Activated naive CD8-positive, alpha-beta T cell (primary cell): ENCODE results near the gene MMRN2.

ENCODE experiments used
- H3K27ac Mint-ChIP-seq: one replicate; pipeline ENCODE4 v1.8.0; 2021; ENCODE audit warnings: mixed read lengths
- H3K27me3 Mint-ChIP-seq: one replicate; pipeline ENCODE4 v1.8.0; 2021; ENCODE audit warnings: mixed read lengths
- H3K36me3 Mint-ChIP-seq: one replicate; pipeline ENCODE4 v1.8.0; 2021; ENCODE audit warnings: mixed read lengths
- H3K4me1 Mint-ChIP-seq: one replicate; pipeline ENCODE4 v1.8.0; 2021; ENCODE audit warnings: low read depth, mixed read lengths
- H3K4me3 Mint-ChIP-seq: one replicate; pipeline ENCODE4 v1.8.0; 2021; ENCODE audit warnings: mild to moderate bottlenecking, mixed read lengths
- H3K9me3 Mint-ChIP-seq: one replicate; pipeline ENCODE4 v1.8.0; 2021; ENCODE audit warnings: low read depth, mixed read lengths

Gene MMRN2

GRCh38 chr10:86904600-86904999, 52.8 kb downstream of the MMRN2 start:
- peaks cover 5% of the 10 kb centered on the region for H3K9me3 Mint-ChIP-seq
- H3K27me3 Mint-ChIP-seq, result peaks cover 2% of the 10 kb centered on the region
- no peak overlapping the region for H3K4me3 Mint-ChIP-seq
- peaks cover 15% of the 10 kb centered on the region for H3K36me3 Mint-ChIP-seq
- no peak overlapping the region for H3K27ac Mint-ChIP-seq
- H3K4me1 Mint-ChIP-seq, result peaks cover under 1% of the 10 kb centered on the region

GRCh38 chr10:86900955-86901354, 56.5 kb downstream of the MMRN2 start:
- Mint-ChIP-seq H3K4me1 (peaks cover 2% of the 10 kb centered on the region), H3K9me3 (no peaks in the 10 kb centered on the region), H3K36me3 (peaks cover 7% of the 10 kb centered on the region), H3K27ac (no peak overlapping the region), H3K27me3 (no peaks in the 10 kb centered on the region), H3K4me3 (no peak overlapping the region)

GRCh38 chr10:86899670-86900276, 57.6 kb downstream of the MMRN2 start:
- no peaks in the 10 kb centered on the region for H3K27me3 Mint-ChIP-seq
- peaks cover 3% of the 10 kb centered on the region for H3K36me3 Mint-ChIP-seq
- H3K27ac Mint-ChIP-seq, result no peak overlapping the region
- no peaks in the 10 kb centered on the region for H3K9me3 Mint-ChIP-seq
- H3K4me3 Mint-ChIP-seq, result no peak overlapping the region
- H3K4me1 Mint-ChIP-seq, result peaks cover 2% of the 10 kb centered on the region

DNA sequence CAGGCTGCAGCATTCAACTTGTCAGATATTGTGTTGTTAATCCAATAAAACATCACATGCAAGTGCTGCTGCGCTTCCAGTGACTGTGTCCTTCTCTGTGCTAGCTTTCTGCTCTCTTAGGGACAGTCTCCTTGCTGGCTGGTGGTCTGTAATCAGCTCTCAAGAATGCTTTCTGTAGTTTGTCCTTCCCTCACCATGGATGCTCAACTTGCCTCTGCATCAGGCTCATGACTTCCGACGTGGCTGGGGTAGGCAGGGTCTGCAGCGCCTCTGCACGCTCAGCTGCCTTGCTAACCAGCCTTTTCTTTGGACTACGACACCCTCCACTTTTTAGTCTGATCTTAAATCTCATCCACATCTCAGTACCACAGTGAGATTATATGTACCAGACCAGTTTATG, 58.3 kb downstream of the MMRN2 start:
- H3K4me3 Mint-ChIP-seq, result no peak overlapping the region
- peaks cover 2% of the 10 kb centered on the region for H3K4me1 Mint-ChIP-seq
- H3K9me3 Mint-ChIP-seq, result no peaks in the 10 kb centered on the region
- H3K27ac Mint-ChIP-seq, result no peak overlapping the region
- H3K36me3 Mint-ChIP-seq, result peaks cover 3% of the 10 kb centered on the region
- H3K27me3 Mint-ChIP-seq, result no peaks in the 10 kb centered on the region

- H3K4me1 Mint-ChIP-seq, result peaks cover 2% of the 10 kb centered on the region
- no peak overlapping the region for H3K4me3 Mint-ChIP-seq
- no peaks in the 10 kb centered on the region for H3K27me3 Mint-ChIP-seq
- H3K27ac Mint-ChIP-seq, result no peak overlapping the region
- peaks cover 3% of the 10 kb centered on the region for H3K36me3 Mint-ChIP-seq
- H3K9me3 Mint-ChIP-seq, result no peaks in the 10 kb centered on the region
These were observed 58.9 kb downstream of the MMRN2 start for GRCh38 chr10:86898511-86898910.

DNA sequence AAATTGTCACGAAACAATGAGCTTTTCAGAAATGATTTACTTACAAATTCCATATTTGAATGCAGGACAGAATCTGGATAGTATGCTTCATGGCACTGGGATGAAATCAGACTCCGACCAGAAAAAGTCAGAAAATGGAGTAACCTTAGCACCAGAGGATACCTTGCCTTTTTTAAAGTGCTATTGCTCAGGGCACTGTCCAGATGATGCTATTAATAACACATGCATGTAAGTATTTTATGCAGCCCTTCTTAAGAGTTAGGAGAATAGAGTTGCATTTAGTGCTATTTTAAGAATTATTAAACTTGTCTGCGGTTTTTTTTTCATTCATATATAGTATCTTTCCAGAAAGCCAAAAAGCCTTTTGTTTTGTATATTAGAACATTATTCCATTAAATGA, 67.4 kb downstream of the MMRN2 start:
- no peaks in the 10 kb centered on the region for H3K27me3 Mint-ChIP-seq

GRCh38 chr10:86888585-86889381, 68.6 kb downstream of the MMRN2 start:
- Mint-ChIP-seq H3K27me3 (no peaks in the 10 kb centered on the region), H3K27ac (no peak overlapping the region)

More for the DNA sequence above, 67.4 kb downstream of the MMRN2 start:
- Mint-ChIP-seq H3K36me3 (peaks cover 7% of the 10 kb centered on the region), H3K4me3 (no peak overlapping the region), H3K9me3 (no peaks in the 10 kb centered on the region), H3K4me1 (peaks cover 5% of the 10 kb centered on the region), H3K27ac (no peak overlapping the region)

More at GRCh38 chr10:86888585-86889381, 68.6 kb downstream of the MMRN2 start:
- no peaks in the 10 kb centered on the region for H3K9me3 Mint-ChIP-seq
- H3K4me1 Mint-ChIP-seq, result peaks cover 5% of the 10 kb centered on the region
- no peak overlapping the region for H3K4me3 Mint-ChIP-seq
- H3K36me3 Mint-ChIP-seq, result peaks cover 7% of the 10 kb centered on the region
